Right atrium auricular region (tissue), 2 donors: Measurements from ENCODE around the gene KRT86. TPM values are rescaled to one million over a fixed set of nuclear protein-coding genes. Genes with fewer than 3 reads are reported as not detected.

Source experiments
- DNase-seq: peaks from one replicate; pipeline ENCODE4 v3.0.0-alpha.2; 2019; ENCODE audit warnings: low spot score
- H3K27ac ChIP-seq, 2 donors: fragments of 200-600 bp; sonication (generic); 1 replicate in 1 of 2; 2 replicates in 1 of 2; pipeline ENCODE4 v1.5.1; 2016 to 2019
- H3K27me3 ChIP-seq, 2 donors: fragments of 200-600 bp; sonication (generic); one replicate each; pipeline versions ENCODE4 v1.5.1 to v1.6.0; 2017 to 2019
- H3K36me3 ChIP-seq: fragments of 200-600 bp; sonication (generic); one replicate; pipeline ENCODE4 v1.5.1; 2016
- H3K4me1 ChIP-seq, 2 donors: fragments of 200-600 bp; sonication (generic); one replicate each; pipeline versions ENCODE4 v1.5.1 to v1.6.0; 2017 to 2019
- H3K4me3 ChIP-seq, 2 donors: fragments of 200-600 bp; sonication (generic); 1 replicate in 1 of 2; 2 replicates in 1 of 2; pipeline ENCODE4 v1.5.1; 2017 to 2019; ENCODE audit warnings: mild to moderate bottlenecking in 1 of 2, moderate library complexity in 1 of 2
- H3K9me3 ChIP-seq, 2 donors: fragments of 200-600 bp; sonication (generic); one replicate each; pipeline ENCODE4 v1.5.1; 2019
- CTCF ChIP-seq, 2 donors: fragments of 200-600 bp; sonication (generic); IDR thresholded peaks; one replicate each; pipeline ENCODE4 v1.5.1; 2019; ENCODE audit warnings: antibody characterized with exemption in 2 of 2
- total RNA-seq, 2 donors: library from RNA; depleted of rRNA; stranded (reverse); fragments of >200 nt; gene quantifications; one replicate each; pipeline ENCODE4 v1.1.0, GENCODE V29; 2016

Gene KRT86
- total RNA-seq, 2 donors from 2014 or later, result not detected

GRCh38 chr12:52242442-52243258, 31.8 kb upstream of the KRT86 start:
- no peak overlapping the region for H3K27ac ChIP-seq

DNA sequence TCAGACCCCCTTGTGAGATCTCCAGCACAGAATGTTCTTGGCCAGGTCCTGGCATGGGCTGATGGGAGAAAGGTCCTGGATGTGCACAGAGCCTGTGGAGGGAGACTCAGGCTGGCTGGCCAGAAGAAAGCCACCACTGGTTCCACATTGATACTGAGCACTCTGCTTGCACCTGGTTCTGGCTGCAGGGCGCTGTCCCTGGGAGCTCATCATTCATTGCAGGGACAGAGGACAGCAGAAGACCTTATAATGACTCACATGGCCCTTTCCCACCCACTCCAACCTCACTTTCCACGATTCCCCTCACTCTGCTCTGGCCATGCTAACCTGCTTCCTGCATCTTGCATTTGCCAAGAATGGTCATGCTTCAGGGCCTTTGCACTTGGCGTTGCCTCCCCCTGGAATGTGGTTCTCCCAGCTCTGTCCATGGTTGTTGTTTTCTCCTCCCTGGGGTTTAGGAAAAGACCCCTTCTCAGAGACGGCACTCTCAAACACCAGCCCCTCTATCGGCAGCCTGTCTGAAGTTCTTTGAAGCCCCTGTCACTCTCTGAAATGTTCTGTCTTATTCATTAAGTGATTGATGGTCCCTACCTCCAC, 31.1 kb upstream of the KRT86 start:
- Histone ChIP-seq H3K27ac (no peak overlapping the region), H3K36me3 (no peaks in the 10 kb centered on the region), H3K4me3 (no peak overlapping the region), H3K4me1 (peaks cover 0 to 16% of the 10 kb centered on the region in 2 donors), H3K9me3 (no peaks in the 10 kb centered on the region), H3K27me3 (no peaks in the 10 kb centered on the region)
- TF ChIP-seq CTCF (IDR thresholded peaks at IDR 0.05), result no peak
- DNase-seq, result no peak

More at GRCh38 chr12:52242442-52243258, 31.8 kb upstream of the KRT86 start:
- DNase-seq, result no peak
- no peaks in the 10 kb centered on the region for H3K27me3 ChIP-seq
- H3K4me3 ChIP-seq, result no peak overlapping the region
- no peak for TF ChIP-seq CTCF (IDR thresholded peaks at IDR 0.05)
- H3K36me3 ChIP-seq, result no peaks in the 10 kb centered on the region
- H3K9me3 ChIP-seq, result no peaks in the 10 kb centered on the region
- peaks cover 0 to 16% of the 10 kb centered on the region in 2 donors for H3K4me1 ChIP-seq

- Histone ChIP-seq H3K27ac (peak overlapping the region in 1 of 2 donors; percentile 13), H3K4me1 (peaks cover 0 to 20% of the 10 kb centered on the region in 2 donors), H3K36me3 (no peaks in the 10 kb centered on the region), H3K27me3 (no peaks in the 10 kb centered on the region), H3K4me3 (no peak overlapping the region), H3K9me3 (no peaks in the 10 kb centered on the region)
- peak; percentile 80 for DNase-seq
- TF ChIP-seq CTCF (IDR thresholded peaks at IDR 0.05), result no peak
Measured at GRCh38 chr12:52243856-52244614, 30.4 kb upstream of the KRT86 start.

DNA sequence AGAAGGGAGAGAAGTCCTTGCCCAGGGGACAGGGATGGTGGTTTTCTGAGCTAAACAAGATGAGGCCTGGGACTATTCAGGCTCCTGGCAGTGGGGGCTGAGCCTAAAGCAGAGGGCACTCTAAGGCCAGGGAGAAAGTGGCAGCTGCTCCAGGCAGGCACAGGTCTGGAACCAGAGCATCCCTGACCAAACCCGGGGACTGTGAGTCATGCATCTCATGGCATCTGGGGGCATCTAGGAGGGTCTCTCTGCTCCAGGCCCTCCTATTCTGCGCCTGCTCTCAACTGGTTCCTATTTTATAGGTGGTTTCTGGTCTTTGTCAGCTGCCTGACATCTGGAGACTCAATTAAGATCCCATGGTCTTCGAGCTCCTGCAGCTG, 29.8 kb upstream of the KRT86 start:
- no peak overlapping the region for H3K4me3 ChIP-seq
- DNase-seq, result no peak
- H3K27ac ChIP-seq, result peak overlapping the region in 1 of 2 donors; percentile 13
- H3K4me1 ChIP-seq, result peaks cover 0 to 25% of the 10 kb centered on the region in 2 donors
- TF ChIP-seq CTCF (IDR thresholded peaks at IDR 0.05), result no peak
- no peaks in the 10 kb centered on the region for H3K27me3 ChIP-seq
- H3K9me3 ChIP-seq, result no peaks in the 10 kb centered on the region
- no peaks in the 10 kb centered on the region for H3K36me3 ChIP-seq

DNA sequence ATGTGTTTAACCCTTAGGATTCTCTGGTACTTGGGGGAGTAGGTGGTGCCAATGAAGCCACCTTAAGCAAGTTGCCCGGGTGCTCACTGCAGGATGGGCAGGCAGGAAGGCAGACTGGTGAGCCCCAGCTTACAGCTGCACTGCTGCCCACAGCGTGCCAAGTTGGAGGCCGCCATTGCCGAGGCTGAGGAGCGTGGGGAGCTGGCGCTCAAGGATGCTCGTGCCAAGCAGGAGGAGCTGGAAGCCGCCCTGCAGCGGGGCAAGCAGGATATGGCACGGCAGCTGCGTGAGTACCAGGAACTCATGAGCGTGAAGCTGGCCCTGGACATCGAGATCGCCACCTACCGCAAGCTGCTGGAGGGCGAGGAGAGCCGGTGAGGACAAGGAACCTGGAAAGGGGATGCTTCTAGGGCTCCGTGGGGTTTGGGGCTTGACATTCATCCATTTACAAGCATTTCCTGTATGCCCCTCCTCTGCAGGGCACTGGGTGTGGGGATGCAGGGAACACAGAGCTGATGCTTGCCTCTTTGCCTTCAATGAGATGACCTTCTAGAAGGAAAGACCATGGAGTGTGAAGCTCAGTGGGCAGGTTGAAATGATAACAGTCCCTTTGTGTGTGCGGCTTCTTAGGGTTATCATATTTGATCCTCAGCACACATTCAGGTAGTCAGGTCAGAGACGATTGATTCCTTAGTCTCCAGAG, 29.0 kb upstream of the KRT86 start:
- H3K36me3 ChIP-seq, result no peaks in the 10 kb centered on the region
- DNase-seq, result no peak

More for the DNA sequence above, 29.0 kb upstream of the KRT86 start:
- H3K9me3 ChIP-seq, result no peaks in the 10 kb centered on the region
- no peaks in the 10 kb centered on the region for H3K27me3 ChIP-seq
- H3K4me1 ChIP-seq, result peaks cover 0 to 33% of the 10 kb centered on the region in 2 donors
- TF ChIP-seq CTCF (IDR thresholded peaks at IDR 0.05), result no peak
- no peak overlapping the region for H3K27ac ChIP-seq
- H3K4me3 ChIP-seq, result no peak overlapping the region
